Heart left ventricle (tissue), 13 donors: Measurements from ENCODE around the gene LAMA3.

ENCODE experiments used
- CTCF ChIP-seq, 12 donors: fragments of 200-600 bp; sonication (generic) in 4 of 12; IDR thresholded peaks; one replicate each; pipeline versions ENCODE4 v1.5.0 to v1.8.0; 2018 to 2022; ENCODE audit warnings: antibody characterized with exemption in 12 of 12, mild to moderate bottlenecking in 5 of 12
- POLR2A ChIP-seq, 2 donors: fragments of 450-650 bp; IDR thresholded peaks; one replicate each; pipeline ENCODE4 v1.6.1; 2017; ENCODE audit warnings: antibody characterized with exemption in 2 of 2, mild to moderate bottlenecking in 2 of 2, moderate library complexity in 2 of 2
- donor health status: ischemic (EF 13 %, LVEDD 7.1; RV severe dilation, severe dysfunction).
- donor health status: DM: no; HTN: yes; CAD: no.
- donor health status: DM: no; HTN: no; CAD: no.
- donor health status: ischemic (EF 25% LVEDD 6.9; RV normal size, moderate dysfunction).
- donor health status: ischemic (EF 25% LVEDD 5.7; RV mildly dilated, moderate dysfunction).
- donor health status: ischemic (EF 35%, LVEDD 5.7; RV mildly dilated, moderate dysfunction).
- donor health status: nonischemic (EF 11% LVEDD 7.7; RV severe dilation, severe dysfunction).
- donor health status: DM: yes; HTN: yes; CAD: no.
- donor health status: PGD.
- donor health status: ischemic (EF 29% LVEDD 5.4; RV normal size, mild dysfunction).
- donor health status: nonischemic (EF 23%, LVEDD 6.1; RV moderate dilation, normal function).

- TF ChIP-seq POLR2A (IDR thresholded peaks at IDR 0.05), result no peak
- TF ChIP-seq CTCF (IDR thresholded peaks at IDR 0.05), result no peak
These were observed 190.3 kb downstream of the LAMA3 start for GRCh38 chr18:23879544-23879943.
